Endodermal cell (in vitro differentiated cells): ENCODE results near the gene DNPH1. TPM values are rescaled to one million over a fixed set of nuclear protein-coding genes. Genes with fewer than 3 reads are reported as not detected.

Source experiments
- DNase-seq: peaks from one replicate; pipeline ENCODE4 v3.0.0-alpha.2; 2017
- H3K27ac ChIP-seq: 2 replicates; pipeline ENCODE4 v1.5.1; 2013; ENCODE audit warnings: mild to moderate bottlenecking, low read depth, low read length, moderate library complexity
- H3K27me3 ChIP-seq: 2 replicates; pipeline ENCODE4 v1.6.1; 2013; ENCODE audit warnings: mild to moderate bottlenecking, low read length, moderate library complexity; ENCODE audit not compliant: insufficient read depth, control insufficient read depth, poor library complexity, severe bottlenecking
- H3K36me3 ChIP-seq: 2 replicates; pipeline ENCODE4 v1.7.0; 2013; ENCODE audit warnings: mild to moderate bottlenecking, low read length, moderate library complexity; ENCODE audit not compliant: control insufficient read depth, insufficient read depth
- H3K4me1 ChIP-seq: one replicate; pipeline ENCODE4 v1.7.0; 2013; ENCODE audit warnings: low read length; ENCODE audit not compliant: control insufficient read depth, insufficient read depth
- H3K4me3 ChIP-seq: 2 replicates; pipeline ENCODE4 v1.5.1; 2013; ENCODE audit warnings: mild to moderate bottlenecking, low read length, moderate library complexity
- H3K9ac ChIP-seq: 2 replicates; pipeline ENCODE4 v1.6.1; 2013; ENCODE audit warnings: mild to moderate bottlenecking, low read length, moderate library complexity; ENCODE audit not compliant: poor library complexity, severe bottlenecking; ENCODE audit errors: extremely low read depth
- H3K9me3 ChIP-seq: 2 replicates; pipeline ENCODE4 v1.6.1; 2013; ENCODE audit warnings: mild to moderate bottlenecking, low read length, moderate library complexity; ENCODE audit not compliant: control insufficient read depth
- H3K27ac Mint-ChIP-seq: 2 replicates; pipeline ENCODE4 v1.8.0; 2020; ENCODE audit warnings: mixed read lengths
- H3K27me3 Mint-ChIP-seq: 2 replicates; pipeline ENCODE4 v1.8.0; 2021; ENCODE audit warnings: mild to moderate bottlenecking, mixed read lengths; ENCODE audit not compliant: insufficient read depth
- H3K36me3 Mint-ChIP-seq: 2 replicates; pipeline ENCODE4 v1.8.0; 2020; ENCODE audit warnings: low read depth, mixed read lengths
- H3K4me1 Mint-ChIP-seq: 2 replicates; pipeline ENCODE4 v1.8.0; 2020; ENCODE audit warnings: mixed read lengths
- H3K4me3 Mint-ChIP-seq: 2 replicates; pipeline ENCODE4 v1.8.0; 2020; ENCODE audit warnings: mild to moderate bottlenecking, moderate library complexity, mixed read lengths
- H3K9me3 Mint-ChIP-seq: 2 replicates; pipeline ENCODE4 v1.8.0; 2020; ENCODE audit warnings: mild to moderate bottlenecking, mixed read lengths
- CTCF ChIP-seq: fragments of 200-600 bp; sonication (generic); conservative IDR thresholded peaks from 2 replicates; pipeline ENCODE4 v1.5.0; 2021; ENCODE audit warnings: antibody characterized with exemption, mild to moderate bottlenecking
- WGBS, 2 experiments: methylation state at CpG; one replicate each; pipeline versions ENCODE4 v1.1.5 to v1.1.7; 2013; ENCODE audit warnings: missing lambda C conversion rate in 2 of 2, mixed read lengths in 1 of 2; ENCODE audit not compliant: insufficient coverage in 1 of 2, insufficient read length in 1 of 2; 5-methylcytosine and 5-hydroxymethylcytosine counted together
- total RNA-seq, 2 donors: library from RNA; stranded (reverse); fragmentation: NEBNext Ultra II Directional in 1 of 2; extraction: Animal tissue kit (Norgen Biotek cat#: 25700) in 1 of 2; gene quantifications; 2 replicates in 1 of 2; 3 replicates in 1 of 2; pipeline ENCODE4 v1.2.1, GENCODE V29; 2021

The DNPH1 gene
- total RNA-seq, 2 donors from 2014 or later, result 48.2 to 66.5 TPM

- Mint-ChIP-seq H3K4me1 (no peaks in the 10 kb centered on the region), H3K27ac (no peak overlapping the region), H3K36me3 (peaks cover 12% of the 10 kb centered on the region), H3K27me3 (no peaks in the 10 kb centered on the region), H3K4me3 (no peak overlapping the region), H3K9me3 (no peaks in the 10 kb centered on the region)
- WGBS, 2 experiments, result 89 to 100% methylated on average over 1 of the region's 2 CpGs
- Histone ChIP-seq H3K4me3 (no peak overlapping the region), H3K36me3 (no peaks in the 10 kb centered on the region), H3K27me3 (no peaks in the 10 kb centered on the region), H3K9me3 (no peaks in the 10 kb centered on the region), H3K9ac (no peak overlapping the region), H3K27ac (no peak overlapping the region), H3K4me1 (no peaks in the 10 kb centered on the region)
- DNase-seq, result no peak
- TF ChIP-seq CTCF, result no peak
Observed at GRCh38 chr6:43207286-43207685, 22.0 kb downstream of the DNPH1 start.

GRCh38 chr6:43205849-43206248 lies 23.4 kb downstream of the DNPH1 start:
- no peak overlapping the region for H3K27ac ChIP-seq

GRCh38 chr6:43204271-43205105 lies 24.8 kb downstream of the DNPH1 start:
- no peak overlapping the region for H3K4me3 ChIP-seq
- no peaks in the 10 kb centered on the region for H3K4me1 ChIP-seq
- peaks cover 12% of the 10 kb centered on the region for H3K36me3 Mint-ChIP-seq
- no peaks in the 10 kb centered on the region for H3K36me3 ChIP-seq
- H3K4me3 Mint-ChIP-seq, result no peak overlapping the region
- H3K9ac ChIP-seq, result no peak overlapping the region
- no peaks in the 10 kb centered on the region for H3K4me1 Mint-ChIP-seq
- H3K9me3 ChIP-seq, result no peaks in the 10 kb centered on the region
- 92 to 95% methylated on average over 19 to 23 of the region's 23 CpGs for WGBS, 2 experiments
- no peak overlapping the region for H3K27ac ChIP-seq
- no peaks in the 10 kb centered on the region for H3K27me3 Mint-ChIP-seq
- H3K27me3 ChIP-seq, result no peaks in the 10 kb centered on the region
- no peak overlapping the region for H3K27ac Mint-ChIP-seq
- no peaks in the 10 kb centered on the region for H3K9me3 Mint-ChIP-seq
- DNase-seq, result no peak
- TF ChIP-seq CTCF, result no peak

More at GRCh38 chr6:43205849-43206248, 23.4 kb downstream of the DNPH1 start:
- no peaks in the 10 kb centered on the region for H3K27me3 Mint-ChIP-seq
- H3K27ac Mint-ChIP-seq, result peak overlapping the region; percentile 1
- no peak for TF ChIP-seq CTCF
- Histone ChIP-seq H3K4me3 (no peak overlapping the region), H3K27me3 (no peaks in the 10 kb centered on the region), H3K4me1 (no peaks in the 10 kb centered on the region), H3K9ac (no peak overlapping the region), H3K36me3 (no peaks in the 10 kb centered on the region), H3K9me3 (no peaks in the 10 kb centered on the region)
- H3K4me3 Mint-ChIP-seq, result no peak overlapping the region
- no peaks in the 10 kb centered on the region for H3K9me3 Mint-ChIP-seq
- H3K4me1 Mint-ChIP-seq, result no peaks in the 10 kb centered on the region
- DNase-seq, result no peak
- peaks cover 12% of the 10 kb centered on the region for H3K36me3 Mint-ChIP-seq
- WGBS, 2 experiments, result 93 to 95% methylated on average over 8 to 10 of the region's 10 CpGs
